Endometrium (tissue), 2 donors: ENCODE results near the gene NSD1.
"Not testable (repeated sequence)": the region's sequence is repeated elsewhere in the genome, so short reads cannot be mapped to it uniquely, and the experiment has no call there.

Source experiments
- FAIRE-seq: peaks from 2 replicates; lab custom pipeline; 2012; peaks lifted over from hg19 to GRCh38; lab: Jason Lieb, UNC
- donor health status: control.
- donor health status: control.

The NSD1 gene

GRCh38 chr5:177231479-177232250 lies 98.1 kb downstream of the NSD1 start:
- FAIRE-seq, result no peak

GRCh38 chr5:177232358-177232757 lies 98.8 kb downstream of the NSD1 start:
- no peak for FAIRE-seq

GRCh38 chr5:177232761-177233160 lies 99.2 kb downstream of the NSD1 start:
- FAIRE-seq, result no peak

- no peak for FAIRE-seq
Observed at GRCh38 chr5:177233206-177233605, 99.6 kb downstream of the NSD1 start.

GRCh38 chr5:177233802-177234201 lies 100.2 kb downstream of the NSD1 start:
- FAIRE-seq, result no peak

- FAIRE-seq, result no peak
Observed at GRCh38 chr5:177234841-177235240, 101.3 kb downstream of the NSD1 start.

- no peak for FAIRE-seq
Observed at GRCh38 chr5:177241768-177242167, 108.2 kb downstream of the NSD1 start.

- FAIRE-seq, result no peak
Observed at GRCh38 chr5:177242304-177242703, 108.7 kb downstream of the NSD1 start.

GRCh38 chr5:177249761-177250537 lies 116.4 kb downstream of the NSD1 start:
- FAIRE-seq, result no peak

GRCh38 chr5:177253252-177253651 lies 119.7 kb downstream of the NSD1 start:
- FAIRE-seq, result no peak

GRCh38 chr5:177256296-177256695 lies 122.7 kb downstream of the NSD1 start:
- no peak for FAIRE-seq

GRCh38 chr5:177258711-177259110 lies 125.1 kb downstream of the NSD1 start:
- FAIRE-seq, result not testable (repeated sequence)

GRCh38 chr5:177260961-177261360 lies 127.4 kb downstream of the NSD1 start:
- no peak for FAIRE-seq

GRCh38 chr5:177261510-177261909 lies 127.9 kb downstream of the NSD1 start:
- no peak for FAIRE-seq

GRCh38 chr5:177264178-177264577 lies 130.6 kb downstream of the NSD1 start:
- FAIRE-seq, result no peak

GRCh38 chr5:177265395-177265794 lies 131.8 kb downstream of the NSD1 start:
- FAIRE-seq, result no peak

- no peak for FAIRE-seq
Observed at GRCh38 chr5:177269232-177269895, 135.8 kb downstream of the NSD1 start.

GRCh38 chr5:177269976-177270375 lies 136.4 kb downstream of the NSD1 start:
- no peak for FAIRE-seq

- FAIRE-seq, result no peak
Observed at GRCh38 chr5:177270653-177271052, 137.1 kb downstream of the NSD1 start.

- FAIRE-seq, result no peak
Observed at GRCh38 chr5:177271113-177271512, 137.5 kb downstream of the NSD1 start.

GRCh38 chr5:177275883-177276282 lies 142.3 kb downstream of the NSD1 start:
- FAIRE-seq, result no peak

- FAIRE-seq, result no peak
Observed at GRCh38 chr5:177276886-177277285, 143.3 kb downstream of the NSD1 start.

GRCh38 chr5:177288191-177288590 lies 154.6 kb downstream of the NSD1 start:
- FAIRE-seq, result no peak
